HG03039 (cell line): Measurements from ENCODE around the gene PM20D1.
"Not testable (repeated sequence)": the region's sequence is repeated elsewhere in the genome, so short reads cannot be mapped to it uniquely, and the experiment has no call there.

Source experiments
- ATAC-seq: cut with Tn5 transposase; IDR thresholded peaks from one replicate; pipeline ENCODE4 v1.9.1; 2021; ENCODE audit warnings: mild to moderate bottlenecking, moderate library complexity; ENCODE audit not compliant: unreplicated experiment

The PM20D1 gene

GRCh38 chr1:205849619-205850355, at the start of gene PM20D1:
Gene PM20D1 (minus strand): TSS chr1:205850132. CDS start chr1:205850072, 60 bp downstream.
- peak; percentile 84 for ATAC-seq

GRCh38 chr1:205896351-205896750, 46.4 kb upstream of the PM20D1 start:
- ATAC-seq = no peak

- not testable (repeated sequence) for ATAC-seq
These were observed 44.2 kb upstream of the PM20D1 start for GRCh38 chr1:205894119-205894518.

GRCh38 chr1:205892175-205892574, 42.2 kb upstream of the PM20D1 start:
- ATAC-seq = not testable (repeated sequence)

GRCh38 chr1:205891481-205891880, 41.5 kb upstream of the PM20D1 start:
- ATAC-seq = not testable (repeated sequence)

GRCh38 chr1:205890631-205891030, 40.7 kb upstream of the PM20D1 start:
- ATAC-seq = not testable (repeated sequence)

- not testable (repeated sequence) for ATAC-seq
These were observed 39.8 kb upstream of the PM20D1 start for GRCh38 chr1:205889706-205890105.

- ATAC-seq = not testable (repeated sequence)
These were observed 39.1 kb upstream of the PM20D1 start for GRCh38 chr1:205889006-205889405.

- ATAC-seq = no peak
These were observed 33.9 kb upstream of the PM20D1 start for GRCh38 chr1:205883792-205884191.

GRCh38 chr1:205880923-205881322, 31.0 kb upstream of the PM20D1 start:
- no peak for ATAC-seq

GRCh38 chr1:205879974-205880373, 30.0 kb upstream of the PM20D1 start:
- ATAC-seq = no peak

GRCh38 chr1:205878026-205878425, 28.1 kb upstream of the PM20D1 start:
- ATAC-seq = no peak

- ATAC-seq = not testable (repeated sequence)
These were observed 23.2 kb upstream of the PM20D1 start for GRCh38 chr1:205873148-205873547.

- ATAC-seq = no peak
These were observed 20.3 kb upstream of the PM20D1 start for GRCh38 chr1:205870236-205870635.

- no peak for ATAC-seq
These were observed 11.6 kb upstream of the PM20D1 start for GRCh38 chr1:205861540-205861939.

GRCh38 chr1:205858141-205858961, 8.4 kb upstream of the PM20D1 start:
- no peak for ATAC-seq

- not testable (repeated sequence) for ATAC-seq
These were observed 7.6 kb upstream of the PM20D1 start for GRCh38 chr1:205857501-205857900.

GRCh38 chr1:205856433-205856832, 6.5 kb upstream of the PM20D1 start:
- no peak for ATAC-seq

GRCh38 chr1:205852969-205853368, 3.0 kb upstream of the PM20D1 start:
- no peak for ATAC-seq

GRCh38 chr1:205851993-205852392, 2.1 kb upstream of the PM20D1 start:
- no peak for ATAC-seq

GRCh38 chr1:205843036-205843859, 6.7 kb downstream of the PM20D1 start:
- no peak for ATAC-seq
